A673 (cell line): Measurements from ENCODE around the gene CRYGN.

Experiments used
- CTCF ChIP-seq: fragments of 300-800, 200-600 bp; sonication (generic); conservative IDR thresholded peaks from 2 replicates; pipeline ENCODE4 v1.5.1; 2017; ENCODE audit warnings: low read depth, mild to moderate bottlenecking, antibody characterized with exemption, low read length, moderate library complexity, mixed read lengths
- EZH2 ChIP-seq: fragments of 200-600 bp; sonication (generic); IDR thresholded peaks from 2 replicates; pipeline ENCODE4 v1.6.1; 2017; ENCODE audit warnings: borderline replicate concordance, low read depth, mild to moderate bottlenecking, mixed read lengths, antibody characterized with exemption, low read length; ENCODE audit not compliant: poor library complexity, severe bottlenecking

- TF ChIP-seq CTCF (no peak), EZH2 (no peak)
Observed at GRCh38 chr7:151425670-151426440, 14.1 kb downstream of the CRYGN start.
